Limb (tissue), 2 donors: Measurements from ENCODE around the gene ARL10.

ENCODE experiments used
- DNase-seq, 2 donors: peaks; one replicate each; pipeline ENCODE4 v3.0.0-alpha.2; 2016; ENCODE audit errors: extremely low spot score in 2 of 2

ARL10 gene, protein sequence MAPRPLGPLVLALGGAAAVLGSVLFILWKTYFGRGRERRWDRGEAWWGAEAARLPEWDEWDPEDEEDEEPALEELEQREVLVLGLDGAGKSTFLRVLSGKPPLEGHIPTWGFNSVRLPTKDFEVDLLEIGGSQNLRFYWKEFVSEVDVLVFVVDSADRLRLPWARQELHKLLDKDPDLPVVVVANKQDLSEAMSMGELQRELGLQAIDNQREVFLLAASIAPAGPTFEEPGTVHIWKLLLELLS

DNA sequence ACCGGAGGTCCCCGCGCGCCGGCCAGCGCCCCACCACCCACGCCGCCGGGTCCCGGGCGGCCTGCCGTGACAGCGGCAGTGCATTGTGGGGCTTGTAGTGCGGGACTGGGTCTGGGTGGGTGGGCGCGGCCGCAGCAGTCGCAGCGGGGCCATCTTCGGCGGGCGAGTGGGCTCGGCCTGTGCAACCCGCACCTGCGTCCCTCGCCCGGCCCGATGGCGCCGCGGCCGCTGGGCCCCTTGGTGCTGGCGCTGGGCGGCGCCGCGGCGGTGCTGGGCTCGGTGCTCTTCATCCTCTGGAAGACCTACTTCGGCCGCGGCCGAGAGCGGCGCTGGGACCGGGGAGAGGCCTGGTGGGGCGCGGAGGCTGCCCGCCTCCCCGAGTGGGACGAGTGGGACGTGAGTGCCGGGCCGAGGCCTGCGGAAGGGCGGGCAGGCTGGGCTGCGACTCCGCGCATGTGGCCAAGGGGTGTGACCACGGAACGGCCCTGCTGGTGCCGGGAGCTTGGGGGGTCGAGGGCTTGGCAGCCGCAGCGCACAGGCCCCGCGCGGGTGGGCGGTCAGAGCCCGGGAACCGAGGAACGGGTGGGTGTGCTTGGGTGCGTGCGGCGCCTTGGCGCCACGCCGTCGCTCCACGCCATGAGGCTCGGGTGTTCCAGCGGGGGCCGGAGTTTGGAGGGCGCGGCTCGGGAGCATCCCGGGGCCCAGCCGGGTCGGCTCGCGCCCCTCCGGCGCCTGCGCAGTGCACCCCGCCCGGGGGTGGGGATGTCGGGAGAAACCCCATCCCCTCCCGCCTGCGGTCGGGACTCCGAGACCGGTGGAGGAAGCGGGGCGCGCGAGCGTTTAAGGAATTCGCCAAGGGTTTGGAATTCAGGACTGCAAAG, at the start of gene ARL10:
TSS of gene ARL10 (plus strand) at position 137 of the 881 bp plus-strand sequence. CDS start at position 214, 77 bp downstream.
- DNase-seq: peak; percentile 32 to 83

DNA sequence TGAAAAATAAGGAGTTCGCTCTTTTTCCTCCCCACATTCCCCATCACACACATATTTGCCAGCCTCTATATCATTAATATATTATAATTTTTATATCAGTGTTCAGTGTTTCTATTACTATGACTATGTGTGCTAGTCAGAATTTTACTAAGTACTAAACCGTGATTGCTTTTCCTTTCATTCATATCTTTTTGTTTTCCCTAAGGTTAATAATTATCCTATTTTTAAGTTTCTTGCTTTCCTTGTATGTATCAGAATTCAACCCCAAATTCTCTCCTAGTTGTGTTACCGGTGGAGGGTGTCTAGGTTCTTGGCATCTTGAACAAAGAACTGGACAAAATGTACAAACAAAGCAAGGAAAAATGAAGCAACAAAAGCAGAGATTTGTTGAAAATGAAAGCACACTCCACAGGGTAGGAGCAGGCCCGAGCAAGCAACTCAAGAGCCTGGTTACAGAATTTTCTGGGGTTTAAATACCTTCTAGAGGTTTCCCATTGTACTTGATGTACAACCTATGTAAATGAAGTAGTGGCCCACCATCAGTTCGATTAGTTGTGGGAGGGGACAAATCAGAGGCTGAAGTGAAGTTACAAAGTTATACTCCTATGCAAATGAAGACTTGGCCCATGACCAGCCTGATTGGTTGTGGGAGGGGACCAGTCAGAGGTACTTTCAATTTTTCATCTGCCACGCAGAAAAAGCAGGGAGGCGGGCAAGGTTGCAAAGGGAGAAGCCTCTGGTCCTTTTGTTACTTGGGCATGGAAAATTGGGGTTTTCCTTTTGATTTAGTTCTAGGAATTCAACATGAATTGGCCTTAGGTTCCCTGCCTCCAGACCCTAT, 47.5 kb upstream of the ARL10 start:
- no peak for DNase-seq

DNA sequence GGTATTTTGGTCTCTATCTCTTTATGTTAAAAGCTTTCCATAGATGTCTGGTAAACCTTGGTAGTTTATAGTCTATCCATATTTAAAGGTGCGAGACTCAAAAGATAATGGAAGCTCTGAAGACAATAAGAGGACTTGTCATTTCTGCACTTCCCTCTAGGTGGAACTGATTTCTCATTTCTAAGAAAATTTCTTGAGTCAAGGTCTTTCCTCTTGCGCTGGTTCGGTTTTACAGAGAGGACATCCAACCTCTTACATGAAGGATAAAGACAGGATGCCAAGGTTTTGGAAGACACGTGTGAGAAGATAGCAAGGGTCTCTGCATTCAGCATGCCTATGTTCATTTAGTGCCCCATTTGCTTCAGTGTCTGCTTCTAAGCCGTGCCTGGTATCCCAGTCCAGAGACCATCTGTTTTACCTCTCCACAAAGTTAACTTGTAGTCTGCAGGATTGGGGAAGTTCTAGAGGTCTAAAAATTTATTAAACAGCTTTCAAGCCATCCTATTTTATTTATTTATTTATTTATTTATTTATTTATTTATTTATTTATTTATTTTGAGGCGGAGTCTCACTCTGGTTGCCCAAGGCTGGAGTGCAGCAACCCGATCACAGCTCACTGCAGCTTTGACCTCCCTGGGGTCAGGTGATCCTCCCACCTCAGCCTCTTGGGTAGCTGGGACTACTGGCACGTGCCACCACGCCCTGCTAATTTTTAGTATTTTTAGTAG, 45.3 kb upstream of the ARL10 start:
- DNase-seq: no peak

DNA sequence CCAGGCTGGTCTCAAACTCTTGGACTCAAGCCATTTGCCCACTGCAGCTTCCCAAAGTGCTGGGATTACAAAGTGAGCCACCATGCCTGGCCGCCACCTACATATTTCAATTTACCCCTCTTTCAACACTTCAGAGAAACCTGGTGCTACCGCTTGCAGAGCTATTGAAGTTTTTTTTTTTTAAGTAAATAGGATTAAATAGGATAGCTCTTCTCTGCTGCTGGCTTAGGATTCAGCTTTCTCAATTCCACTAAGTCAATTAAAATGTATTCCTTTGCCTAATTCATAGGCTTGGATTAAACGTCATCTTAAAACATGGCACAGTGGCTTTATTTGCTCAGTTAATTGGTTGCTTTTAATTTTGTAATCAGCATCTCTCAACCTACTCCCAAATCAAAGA, 44.7 kb upstream of the ARL10 start:
- DNase-seq: no peak

DNA sequence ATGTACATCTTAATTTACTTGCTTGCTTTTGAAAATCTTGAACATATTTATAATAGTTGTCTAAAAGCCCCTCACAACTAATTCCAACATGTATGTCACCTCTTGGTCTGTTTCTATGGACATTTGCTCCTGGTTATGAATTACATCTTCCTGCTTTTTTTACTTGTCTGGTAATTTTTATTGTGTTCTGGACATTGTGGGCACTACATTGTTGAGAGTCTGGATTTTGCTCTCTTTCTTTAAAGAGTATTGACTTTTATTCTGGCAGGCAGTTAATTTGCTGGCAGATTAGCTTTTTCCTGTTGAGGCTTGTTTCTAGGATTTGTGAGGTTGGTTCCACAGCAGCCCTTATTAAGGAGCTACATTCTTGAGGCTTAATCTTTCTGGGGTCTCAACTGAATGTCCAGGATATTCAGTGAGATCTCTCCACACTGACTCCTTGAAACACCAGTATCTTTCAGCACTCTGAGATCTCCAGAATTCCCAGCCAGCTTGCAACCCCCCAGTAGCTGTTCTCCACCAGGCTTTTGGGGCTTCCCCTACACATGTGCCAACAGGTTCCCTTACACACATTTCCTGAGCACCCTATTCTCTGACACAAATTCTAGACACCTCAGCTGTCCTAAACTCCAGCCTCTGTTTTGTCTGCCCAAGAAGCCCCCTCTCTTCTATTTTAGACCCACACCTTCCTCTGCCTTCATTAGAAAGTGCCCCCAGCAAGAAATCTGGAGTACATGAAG, 31.1 kb upstream of the ARL10 start:
- no peak for DNase-seq

DNA sequence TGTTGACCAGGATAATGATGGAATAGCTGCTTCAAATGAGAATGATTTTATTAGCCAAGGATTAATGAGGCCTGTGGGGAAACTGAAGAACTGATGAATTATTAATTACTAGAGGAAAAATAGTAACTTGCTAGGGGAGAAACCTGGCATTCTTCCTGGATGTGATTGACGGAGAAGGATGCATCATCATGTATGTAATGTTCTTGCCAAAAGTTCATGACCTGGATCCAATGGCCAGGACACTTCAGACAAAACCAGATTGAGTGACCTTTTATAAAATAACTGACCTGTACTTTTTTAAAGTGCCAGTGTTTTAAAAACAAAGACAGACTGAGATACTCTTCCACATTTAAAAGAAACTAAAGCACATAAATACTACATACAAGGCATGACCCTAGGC, 27.4 kb upstream of the ARL10 start:
- DNase-seq: no peak

DNA sequence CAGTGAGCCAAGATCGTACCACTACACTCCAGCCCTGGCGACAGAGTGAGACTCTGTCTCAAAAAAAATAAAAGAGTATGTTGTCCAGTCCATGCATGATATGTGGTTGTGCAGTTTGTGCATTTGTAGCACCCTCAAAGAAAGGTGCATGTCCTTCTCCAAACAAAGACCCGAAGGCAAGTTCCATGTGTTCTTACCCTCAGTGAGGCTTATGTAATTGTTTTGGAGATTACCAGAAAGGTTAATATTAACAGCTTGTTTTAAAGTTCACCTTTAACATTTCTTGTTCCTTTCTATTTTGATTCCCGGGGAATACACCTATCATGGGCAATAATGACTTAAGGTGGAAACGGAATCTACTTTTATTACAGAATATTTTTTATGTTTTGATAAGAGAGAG, 26.0 kb upstream of the ARL10 start:
- DNase-seq: no peak

DNA sequence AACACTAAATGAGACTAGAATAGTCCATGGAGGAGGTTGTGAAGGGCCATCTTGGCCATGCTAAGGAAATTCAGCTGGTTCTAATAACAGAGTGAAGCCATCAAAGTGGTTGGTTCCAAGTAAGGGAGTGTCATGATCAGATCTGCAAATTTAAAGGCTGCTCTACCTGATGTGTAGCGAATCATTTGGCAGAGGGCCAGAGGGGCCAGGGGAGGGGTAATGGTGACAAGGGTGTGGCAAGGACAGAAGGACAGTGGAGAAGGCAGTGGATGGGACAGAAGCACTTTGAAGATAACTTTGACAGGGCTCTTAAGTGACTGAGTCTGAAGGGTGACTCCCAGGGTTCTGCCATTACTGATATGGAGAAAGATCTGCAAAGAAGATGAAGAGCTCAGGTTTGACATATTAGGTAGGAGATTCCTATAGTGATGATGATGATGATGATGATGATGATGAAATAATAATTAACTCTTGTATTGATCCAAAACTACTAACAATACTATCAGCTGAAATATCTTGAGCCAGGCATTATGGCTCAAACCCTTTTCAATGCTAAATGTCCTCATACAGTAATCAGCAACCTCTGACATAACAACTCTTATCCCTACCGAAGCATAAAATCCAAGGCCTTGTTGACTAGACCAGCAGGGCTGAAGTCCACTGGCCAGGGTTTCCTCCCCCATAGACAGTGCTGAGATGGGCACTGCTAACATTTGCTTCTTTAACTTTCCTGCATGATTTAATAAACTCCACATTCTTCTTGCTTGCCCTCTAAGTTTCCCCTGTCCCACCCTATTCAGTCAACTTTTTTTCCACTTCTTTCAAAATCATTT, 23.7 kb upstream of the ARL10 start:
- DNase-seq: no peak

DNA sequence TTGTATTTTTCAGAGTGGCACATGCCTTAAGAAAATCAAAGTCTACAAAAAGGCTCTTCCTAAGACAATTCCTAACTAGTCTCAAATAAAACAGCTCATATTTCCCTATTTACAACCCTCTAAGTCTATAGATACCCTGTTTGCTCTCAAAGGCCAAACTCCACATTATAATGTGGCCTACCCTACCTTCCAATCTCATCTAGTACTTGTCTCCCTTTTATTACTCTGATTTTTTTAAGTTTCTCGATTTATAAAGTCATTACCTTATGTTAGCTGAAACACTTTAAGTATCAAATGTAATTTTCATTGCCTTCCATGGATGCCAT, 23.2 kb upstream of the ARL10 start:
- no peak for DNase-seq

DNA sequence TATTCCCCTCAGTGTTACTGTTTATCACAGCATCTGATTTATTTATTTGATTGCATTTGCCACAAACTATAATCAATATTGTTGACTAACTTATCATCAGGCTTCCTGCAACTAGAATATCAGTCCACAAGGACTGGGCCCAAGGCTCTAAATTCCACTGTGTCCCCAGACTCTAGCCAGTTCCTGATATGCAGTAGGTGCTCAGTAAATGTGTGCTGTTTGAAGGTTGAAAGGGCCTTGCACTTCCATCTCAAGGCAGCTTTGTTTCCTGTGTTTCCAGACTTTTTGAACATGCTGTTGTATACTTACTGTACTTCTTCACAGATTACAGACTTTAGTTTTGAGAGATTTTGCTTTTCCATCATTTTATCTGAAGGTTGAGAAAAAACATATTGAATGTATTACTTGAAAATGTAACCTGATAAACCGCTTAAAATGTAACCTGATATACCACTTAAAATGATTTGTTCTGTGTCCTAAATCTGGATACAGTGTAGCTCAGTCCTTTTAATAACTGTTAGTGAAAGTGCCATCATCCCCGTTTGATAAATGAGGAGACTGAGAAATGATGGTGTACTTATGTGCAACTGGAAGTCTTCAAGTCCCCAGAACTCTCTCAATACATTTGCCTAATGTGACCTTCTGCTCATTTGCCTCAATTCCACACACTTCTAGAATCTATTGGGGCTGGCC, 22.4 kb upstream of the ARL10 start:
- no peak for DNase-seq

DNA sequence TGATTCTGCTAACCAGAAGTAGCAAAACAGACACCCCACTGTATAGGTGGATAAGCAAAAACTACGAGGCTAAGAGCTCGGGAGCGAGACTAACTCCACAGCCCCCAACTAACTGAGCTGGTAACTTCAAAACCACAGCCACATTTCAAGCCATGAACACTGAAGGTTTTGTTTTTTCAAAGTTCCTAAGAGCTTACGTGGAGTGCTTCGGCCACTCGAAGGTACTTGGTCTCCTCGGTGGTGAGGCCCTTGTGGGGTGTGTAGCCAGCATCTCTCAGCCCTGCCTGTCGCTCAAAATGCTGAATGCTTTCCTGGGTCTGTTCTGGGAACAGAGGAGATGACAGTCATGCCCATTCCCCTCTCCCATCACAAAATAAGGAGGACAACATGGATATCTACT, 14.9 kb upstream of the ARL10 start:
- DNase-seq: no peak

DNA sequence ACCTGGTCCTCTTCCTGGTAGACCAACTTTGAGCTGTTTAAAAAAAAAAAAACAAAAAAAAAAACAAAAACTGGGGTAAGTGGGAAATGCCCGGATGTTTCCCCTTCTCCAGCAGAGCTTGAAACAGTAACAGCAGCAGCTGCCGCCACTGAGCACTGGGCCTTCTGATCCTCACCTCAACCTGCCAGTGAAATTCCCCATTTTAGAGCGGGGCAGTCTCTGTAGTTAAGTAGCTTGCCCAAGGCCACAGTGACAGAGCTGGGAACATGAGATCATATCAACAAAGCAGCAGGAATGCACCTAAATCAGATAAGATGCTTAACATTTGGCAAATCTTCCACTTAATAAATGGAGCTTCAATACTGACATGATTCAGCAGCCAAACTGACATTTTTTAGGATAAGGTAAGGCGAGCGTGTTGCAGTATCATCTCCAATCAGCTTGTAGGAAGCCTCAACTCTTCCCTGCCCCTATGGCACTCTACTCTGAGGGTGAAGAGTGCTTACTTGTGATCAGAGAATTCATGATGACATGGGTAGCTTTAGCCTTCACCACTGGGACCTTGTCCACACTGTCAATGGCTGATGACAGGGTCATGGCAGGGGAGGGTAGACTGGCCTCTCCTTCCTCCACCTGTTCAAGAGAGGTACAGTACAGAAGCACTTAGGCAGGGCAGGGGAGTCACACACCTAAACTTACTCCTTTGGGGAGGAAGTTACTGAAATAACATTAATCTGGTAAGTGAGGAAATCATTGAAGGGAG, 13.0 kb upstream of the ARL10 start:
- DNase-seq: no peak

DNA sequence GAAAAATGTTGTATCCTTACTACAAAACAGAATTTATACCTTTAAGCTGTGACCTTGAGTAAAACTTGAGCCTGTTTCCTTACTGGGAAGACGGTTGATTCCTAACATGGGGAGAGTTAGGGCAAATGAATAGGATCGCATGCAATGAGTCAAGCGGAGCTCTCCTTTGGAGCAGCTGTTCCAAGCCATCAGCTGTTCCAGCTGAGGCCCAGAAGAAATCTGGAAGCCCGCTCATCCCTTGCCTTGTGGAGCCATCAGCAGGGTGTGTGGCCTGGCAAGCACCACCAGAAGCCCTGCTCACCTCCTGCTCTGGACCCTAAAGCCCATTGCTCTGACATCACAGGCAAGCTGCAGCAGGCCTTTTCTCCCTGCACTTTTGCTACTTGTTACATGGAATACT, 11.8 kb upstream of the ARL10 start:
- peak in 1 of 2 donors; percentile 24 for DNase-seq

DNA sequence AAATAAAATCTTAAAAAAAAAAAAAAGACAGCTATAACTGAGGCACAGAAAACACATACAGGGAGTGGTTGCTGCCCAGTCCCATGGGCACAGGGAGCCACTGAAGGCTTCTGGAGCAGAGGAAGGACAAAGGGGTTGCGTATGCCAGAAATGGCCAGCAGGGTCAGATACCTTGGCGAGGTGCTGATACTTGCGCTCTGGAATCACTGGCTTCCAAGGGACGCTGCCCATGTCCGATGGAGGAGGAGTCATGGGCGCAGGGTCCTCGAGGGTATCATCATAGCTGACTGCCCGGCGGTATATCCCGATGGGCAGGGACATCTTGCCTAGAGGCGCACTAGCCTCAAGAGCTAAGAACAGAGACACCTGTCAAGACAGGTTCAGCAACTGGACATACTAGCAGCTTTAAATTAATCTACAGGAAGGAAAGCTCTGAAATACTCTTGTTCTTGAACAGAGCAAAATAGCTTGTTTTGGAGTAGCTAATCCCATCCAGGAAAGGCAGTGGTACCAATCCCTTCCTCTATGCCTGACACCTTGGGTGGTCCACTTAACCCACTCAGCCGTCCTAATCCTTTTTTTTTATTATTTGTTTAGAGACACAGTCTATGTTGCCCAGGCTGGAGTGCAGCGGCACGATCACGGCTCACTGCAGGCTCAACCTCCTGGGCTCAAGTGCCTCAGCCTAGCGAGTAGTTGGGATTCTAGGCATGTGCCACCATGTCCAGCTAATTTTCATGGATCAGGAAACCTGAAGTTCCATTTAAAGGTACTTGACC, 9.7 kb upstream of the ARL10 start:
- DNase-seq: no peak

DNA sequence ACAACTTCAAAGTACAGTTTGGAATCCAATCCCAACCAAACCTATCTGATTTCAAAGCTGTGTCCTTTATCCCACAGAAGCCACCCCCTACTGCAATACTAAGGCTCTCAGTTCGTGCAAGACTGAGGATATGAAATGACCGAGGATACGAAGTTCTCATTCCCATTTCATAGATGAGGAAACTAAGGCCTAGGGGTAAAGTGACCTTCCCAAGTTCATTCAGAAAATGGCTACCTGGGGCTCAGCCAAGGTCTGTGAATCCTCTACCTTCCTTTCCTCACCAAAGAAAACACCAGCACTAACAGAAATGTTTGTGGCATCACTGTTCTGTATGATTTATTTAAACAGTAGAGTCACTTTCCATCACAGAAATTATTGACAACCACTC, 9.1 kb upstream of the ARL10 start:
- DNase-seq: no peak

DNA sequence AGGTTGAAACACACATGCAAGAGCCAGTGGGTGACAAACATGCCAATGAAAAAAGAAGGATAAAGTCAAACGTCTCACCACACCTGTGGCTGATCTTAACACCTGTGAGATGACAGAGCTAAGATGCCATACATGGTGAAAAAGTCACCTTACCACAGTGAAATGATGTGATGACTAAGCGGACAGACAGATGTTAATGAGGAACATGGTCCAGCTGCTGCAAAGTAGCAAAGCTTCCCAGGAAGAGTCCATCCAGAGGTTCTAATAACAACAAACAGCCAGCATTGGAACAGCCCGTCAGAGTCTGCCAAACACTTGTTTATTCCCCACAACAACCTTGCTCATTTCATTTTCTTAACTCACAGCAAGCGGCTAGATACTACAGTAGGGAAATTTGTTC, 5.6 kb upstream of the ARL10 start:
- DNase-seq: no peak

DNA sequence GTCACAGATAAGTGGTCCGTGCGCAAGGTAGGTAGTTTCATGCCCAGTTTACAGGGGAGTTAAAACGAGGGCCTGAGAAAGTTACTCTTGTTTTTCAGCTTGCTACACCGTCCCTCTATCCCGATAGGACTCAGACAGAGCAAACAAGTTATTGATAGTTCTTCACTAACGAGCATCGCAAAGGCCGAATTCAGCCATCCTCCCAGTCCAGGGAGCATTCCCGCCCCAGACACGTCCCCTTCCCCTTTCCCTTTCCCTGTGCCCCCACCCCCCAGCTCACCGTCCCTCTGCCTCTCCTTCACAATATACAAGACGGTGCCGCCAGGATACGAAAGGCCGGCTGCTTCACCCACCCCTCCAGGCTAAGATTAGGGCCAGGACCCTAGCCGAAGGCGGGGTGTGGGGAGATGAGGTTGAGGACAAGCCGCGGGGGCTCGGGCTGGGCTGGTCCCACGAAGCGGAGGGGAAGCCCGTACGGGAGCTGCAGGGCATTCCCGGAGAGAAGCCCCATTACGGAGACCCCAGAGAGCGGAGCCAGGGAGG, 4.3 kb upstream of the ARL10 start:
- no peak for DNase-seq
